ENCODE data around the gene C5orf15. TPM values are rescaled to one million over a fixed set of nuclear protein-coding genes. Genes with fewer than 3 reads are reported as not detected.

The C5orf15 gene
- total RNA-seq, 3 donors from 2014 or later (not counting 1 experiment from before 2014, with no cell fraction given): 15.2 to 19.9 (median 18.0) TPM

- WGBS (ENCODE audit: insufficient coverage): 74% methylated on average over 19 of the region's 19 CpGs
- Histone ChIP-seq H3K36me3 (ENCODE audit: control insufficient read depth, insufficient read depth, low read length) (no peaks in the 10 kb centered on the region), H3K4me3 (ENCODE audit: low read length) (no peak overlapping the region), H3K27me3 (ENCODE audit: control insufficient read depth, insufficient read depth, low read length) (no peaks in the 10 kb centered on the region), H3K27ac (ENCODE audit: low read length) (no peak overlapping the region), H3K9me3 (ENCODE audit: control insufficient read depth, insufficient read depth, low read length) (no peaks in the 10 kb centered on the region), H3K4me1 (ENCODE audit: control insufficient read depth, insufficient read depth, low read length) (no peaks in the 10 kb centered on the region)
- H3K36me3 Mint-ChIP-seq: no peaks in the 10 kb centered on the region
- no peak for TF ChIP-seq CTCF (IDR thresholded peaks at IDR 0.05)
- H3K27ac Mint-ChIP-seq: no peak overlapping the region
- no peaks in the 10 kb centered on the region for H3K4me1 Mint-ChIP-seq
- no peak overlapping the region for H3K4me3 Mint-ChIP-seq
- peak in 1 of 2 donors; percentile 55 for DNase-seq
- no peaks in the 10 kb centered on the region for H3K9me3 Mint-ChIP-seq
- H3K27me3 Mint-ChIP-seq (ENCODE audit: low read depth in 2 of 2): no peaks in the 10 kb centered on the region
- ATAC-seq: peak in 2 of 3 donors; percentile 36 to 45
- intact Hi-C loops (cut with micrococcal nuclease): no loop called here
Measured at GRCh38 chr5:133944263-133945185, 23.9 kb downstream of the C5orf15 start.

DNA sequence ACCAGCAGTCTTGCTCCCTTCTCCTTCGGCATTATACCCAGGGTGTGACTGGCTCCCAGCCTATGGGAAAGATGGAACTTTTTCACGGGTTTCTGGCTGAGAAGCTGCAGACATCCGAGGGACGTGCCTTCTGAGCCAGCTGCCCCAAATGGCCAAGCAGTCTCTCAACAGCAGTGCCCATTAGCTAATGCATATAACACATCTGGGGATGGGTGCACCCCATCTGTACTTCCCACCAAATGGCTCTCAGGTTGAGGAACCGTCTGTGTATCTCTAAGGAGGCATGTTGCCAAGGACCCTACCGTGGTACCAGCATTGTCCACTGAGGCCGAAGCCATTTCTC is 25.0 kb downstream of the C5orf15 start:
- ATAC-seq (no peak), DNase-seq (no peak)
- Histone ChIP-seq H3K36me3 (ENCODE audit: control insufficient read depth, insufficient read depth, low read length) (no peaks in the 10 kb centered on the region), H3K27ac (ENCODE audit: low read length) (no peak overlapping the region), H3K27me3 (ENCODE audit: control insufficient read depth, insufficient read depth, low read length) (no peaks in the 10 kb centered on the region), H3K4me3 (ENCODE audit: low read length) (no peak overlapping the region), H3K9me3 (ENCODE audit: control insufficient read depth, insufficient read depth, low read length) (no peaks in the 10 kb centered on the region), H3K4me1 (ENCODE audit: control insufficient read depth, insufficient read depth, low read length) (no peaks in the 10 kb centered on the region)
- WGBS (ENCODE audit: insufficient coverage): 96% methylated on average over 7 of the region's 7 CpGs
- intact Hi-C loops (cut with micrococcal nuclease): no loop called here
- Mint-ChIP-seq H3K4me3 (no peak overlapping the region), H3K36me3 (no peaks in the 10 kb centered on the region), H3K27me3 (ENCODE audit: low read depth in 2 of 2) (no peaks in the 10 kb centered on the region), H3K4me1 (no peaks in the 10 kb centered on the region), H3K9me3 (no peaks in the 10 kb centered on the region), H3K27ac (no peak overlapping the region)
- TF ChIP-seq CTCF (IDR thresholded peaks at IDR 0.05): no peak

GRCh38 chr5:133942614-133943474 is 25.6 kb downstream of the C5orf15 start:
- no peaks in the 10 kb centered on the region for H3K9me3 Mint-ChIP-seq
- TF ChIP-seq CTCF (IDR thresholded peaks at IDR 0.05): no peak
- ATAC-seq (no peak), DNase-seq (no peak)
- H3K27ac ChIP-seq (ENCODE audit: low read length): no peak overlapping the region
- H3K27ac Mint-ChIP-seq: no peak overlapping the region
- H3K4me1 Mint-ChIP-seq: no peaks in the 10 kb centered on the region
- intact Hi-C loops (cut with micrococcal nuclease): no loop called here
- WGBS (ENCODE audit: insufficient coverage): 76% methylated on average over 11 of the region's 11 CpGs
- no peaks in the 10 kb centered on the region for H3K36me3 ChIP-seq (ENCODE audit: control insufficient read depth, insufficient read depth, low read length)
- H3K4me3 Mint-ChIP-seq: no peak overlapping the region
- no peaks in the 10 kb centered on the region for H3K4me1 ChIP-seq (ENCODE audit: control insufficient read depth, insufficient read depth, low read length)
- H3K27me3 Mint-ChIP-seq (ENCODE audit: low read depth in 2 of 2): no peaks in the 10 kb centered on the region
- H3K4me3 ChIP-seq (ENCODE audit: low read length): no peak overlapping the region
- H3K27me3 ChIP-seq (ENCODE audit: control insufficient read depth, insufficient read depth, low read length): no peaks in the 10 kb centered on the region
- no peaks in the 10 kb centered on the region for H3K9me3 ChIP-seq (ENCODE audit: control insufficient read depth, insufficient read depth, low read length)
- no peaks in the 10 kb centered on the region for H3K36me3 Mint-ChIP-seq

All from natural killer cell (primary cell).